Fibroblast of skin of scalp (primary cell): ENCODE results near the gene KRTAP3-3.
"Not testable (repeated sequence)": the region's sequence is repeated elsewhere in the genome, so short reads cannot be mapped to it uniquely, and the experiment has no call there.

Experiments used
- DNase-seq: peaks from one replicate; pipeline ENCODE4 v3.0.0-alpha.2; 2013

The KRTAP3-3 gene

DNA sequence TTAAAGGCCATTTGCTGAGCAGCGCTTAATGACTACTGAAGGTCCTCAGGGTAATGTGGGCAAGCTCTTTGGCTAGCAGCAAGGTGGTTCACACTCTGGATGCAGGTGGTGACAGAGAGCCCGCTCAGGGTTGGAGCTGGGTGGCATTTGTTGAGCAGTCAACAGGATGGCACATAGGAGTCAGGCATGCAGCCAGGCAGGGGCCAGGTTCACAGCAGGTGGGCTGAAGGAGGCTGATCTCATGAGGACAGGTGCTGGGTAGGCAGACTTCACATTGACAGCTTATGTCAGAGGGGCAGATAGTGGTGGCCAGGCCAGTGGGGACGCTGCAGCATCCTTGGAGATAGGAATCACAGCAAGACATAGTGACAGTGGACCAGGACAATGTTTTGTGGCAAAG is 10.4 kb upstream of the KRTAP3-3 start:
- DNase-seq: no peak

GRCh38 chr17:41003926-41004325 is 10.0 kb upstream of the KRTAP3-3 start:
- no peak for DNase-seq

- DNase-seq: peak; percentile 35
These were observed 8.8 kb upstream of the KRTAP3-3 start for GRCh38 chr17:41002814-41003213.

GRCh38 chr17:41001795-41002194 is 7.8 kb upstream of the KRTAP3-3 start:
- DNase-seq: no peak

- not testable (repeated sequence) for DNase-seq
These were observed 5.6 kb upstream of the KRTAP3-3 start, which contains the start of gene KRTAP3-2 for GRCh38 chr17:40999563-40999962. Gene KRTAP3-2 (minus strand): TSS chr17:40999906. CDS start chr17:40999853, 53 bp downstream.

DNA sequence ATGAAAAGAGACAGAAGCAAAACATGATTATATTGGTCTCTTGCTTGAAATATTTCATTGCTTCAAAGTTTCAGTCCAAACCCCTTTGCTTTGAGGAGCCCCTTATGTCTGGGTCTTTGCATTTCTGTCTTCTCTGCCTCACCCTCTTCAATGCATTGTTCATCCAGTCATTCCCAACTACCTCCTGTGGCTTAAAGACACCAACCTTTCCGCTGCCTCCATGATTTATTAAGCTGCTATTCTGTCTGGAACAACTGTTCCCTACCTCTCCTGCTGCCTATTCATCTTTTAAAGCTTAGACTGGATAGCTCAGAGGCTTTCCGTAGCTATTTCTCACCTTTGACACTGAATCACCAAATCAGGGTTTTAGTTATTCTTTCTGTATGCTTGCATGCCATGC is 3.4 kb upstream of the KRTAP3-3 start:
- DNase-seq: no peak

GRCh38 chr17:40996829-40997228 is 2.9 kb upstream of the KRTAP3-3 start:
- DNase-seq: no peak

DNA sequence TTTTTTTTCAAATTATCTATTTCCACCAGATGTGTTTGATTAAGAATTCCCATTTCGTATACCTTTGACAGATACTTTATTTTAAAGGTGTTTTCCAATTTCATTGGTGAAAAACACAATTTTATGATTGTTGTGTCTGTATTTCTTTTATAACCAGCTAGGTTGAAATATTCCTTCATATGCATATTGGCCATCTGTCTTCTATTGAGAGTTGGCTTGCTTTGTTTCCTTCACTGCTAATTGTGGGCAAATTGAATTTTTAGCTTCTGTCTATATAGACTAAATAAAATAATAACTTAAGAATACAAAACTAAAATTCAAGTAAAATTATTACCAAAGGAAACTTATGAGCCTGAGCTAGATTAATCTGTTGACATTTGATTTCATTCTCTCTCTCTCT is 1.2 kb upstream of the KRTAP3-3 start:
- DNase-seq: no peak

DNA sequence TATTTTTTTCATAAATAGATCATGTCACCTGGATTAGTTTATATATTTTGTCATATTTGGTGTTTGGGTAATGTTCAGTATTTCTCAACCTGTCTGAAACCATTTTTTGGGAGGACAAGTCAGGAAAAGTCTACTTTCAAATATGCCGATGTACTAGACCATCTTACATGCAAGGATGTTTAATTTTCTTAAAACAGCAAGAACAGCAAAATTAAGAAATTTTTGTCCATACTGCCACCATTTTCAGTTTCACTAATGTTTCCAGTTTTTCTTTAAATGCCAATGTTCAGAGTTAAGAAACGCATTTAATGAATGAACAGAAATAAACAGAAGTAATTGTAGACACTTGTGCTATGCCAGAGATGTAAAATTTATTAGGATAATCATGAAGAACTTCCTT is 880 bp downstream of the KRTAP3-3 start:
- DNase-seq: no peak

- DNase-seq: no peak
These were observed 1.3 kb downstream of the KRTAP3-3 start for GRCh38 chr17:40992666-40993065.

GRCh38 chr17:40986920-40987319 is 7.0 kb downstream of the KRTAP3-3 start:
- no peak for DNase-seq

GRCh38 chr17:40984226-40984625 is 9.7 kb downstream of the KRTAP3-3 start, which contains the start of gene KRT40:
Gene KRT40 (minus strand): TSS chr17:40984326. CDS start chr17:40984273, 53 bp downstream.
- DNase-seq: no peak

DNA sequence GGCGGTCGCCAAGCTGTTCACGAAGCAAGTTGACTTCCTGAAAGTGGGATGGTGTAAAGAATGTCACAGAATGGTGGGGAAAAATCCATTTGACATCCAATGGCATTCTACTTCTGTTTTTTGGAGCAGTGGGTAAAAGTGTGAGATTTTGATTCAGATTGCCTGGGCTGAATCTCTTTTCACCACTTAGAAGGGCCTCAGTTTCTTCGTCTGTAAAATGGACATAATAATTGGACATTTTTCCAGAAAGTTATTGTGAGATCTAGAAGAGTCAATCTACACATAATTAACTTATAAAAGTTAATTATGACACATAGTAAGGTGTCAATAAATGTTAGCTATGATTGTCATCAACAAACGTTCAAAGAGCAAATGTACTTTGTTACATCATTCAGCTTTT is 12.8 kb downstream of the KRTAP3-3 start:
- no peak for DNase-seq

DNA sequence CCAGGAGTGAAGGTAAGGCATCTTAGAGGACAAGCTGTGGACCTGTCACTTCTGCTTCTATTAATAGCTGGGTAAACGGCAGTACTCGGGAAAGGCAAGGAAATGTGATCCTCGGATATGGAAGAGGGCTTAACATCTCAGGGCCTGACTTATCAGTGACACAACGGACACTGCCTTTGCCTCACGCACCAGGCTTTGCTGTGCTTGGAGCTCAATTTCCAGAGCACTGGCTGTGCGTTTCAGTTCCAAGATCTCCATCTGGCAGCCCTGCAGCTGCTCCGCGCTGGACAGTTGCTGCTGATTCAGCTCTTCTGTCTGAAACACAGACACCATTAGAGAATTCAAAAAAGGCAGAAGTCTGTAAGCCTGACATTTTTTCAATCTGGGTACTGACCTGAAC is 13.4 kb downstream of the KRTAP3-3 start:
- peak; percentile 39 for DNase-seq

DNA sequence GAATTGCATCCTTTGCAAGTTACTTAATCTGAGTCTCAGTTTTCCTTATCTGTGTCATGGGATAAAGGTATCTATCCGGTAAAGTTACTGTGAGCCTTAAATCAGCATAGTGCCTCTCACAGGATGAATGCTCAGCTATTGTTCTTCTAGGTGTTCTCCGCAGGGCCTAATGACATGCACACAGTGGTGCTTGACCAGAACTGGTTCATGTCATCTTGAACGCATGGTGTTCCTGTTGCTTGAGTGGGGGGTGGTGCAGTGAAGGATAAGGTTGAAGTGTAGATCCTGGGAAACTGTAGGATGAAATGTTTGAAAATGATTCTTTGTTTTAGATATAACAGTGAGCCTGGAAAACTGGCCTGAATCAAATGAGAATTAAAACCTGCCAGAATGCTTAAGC is 13.8 kb downstream of the KRTAP3-3 start:
- no peak for DNase-seq

DNA sequence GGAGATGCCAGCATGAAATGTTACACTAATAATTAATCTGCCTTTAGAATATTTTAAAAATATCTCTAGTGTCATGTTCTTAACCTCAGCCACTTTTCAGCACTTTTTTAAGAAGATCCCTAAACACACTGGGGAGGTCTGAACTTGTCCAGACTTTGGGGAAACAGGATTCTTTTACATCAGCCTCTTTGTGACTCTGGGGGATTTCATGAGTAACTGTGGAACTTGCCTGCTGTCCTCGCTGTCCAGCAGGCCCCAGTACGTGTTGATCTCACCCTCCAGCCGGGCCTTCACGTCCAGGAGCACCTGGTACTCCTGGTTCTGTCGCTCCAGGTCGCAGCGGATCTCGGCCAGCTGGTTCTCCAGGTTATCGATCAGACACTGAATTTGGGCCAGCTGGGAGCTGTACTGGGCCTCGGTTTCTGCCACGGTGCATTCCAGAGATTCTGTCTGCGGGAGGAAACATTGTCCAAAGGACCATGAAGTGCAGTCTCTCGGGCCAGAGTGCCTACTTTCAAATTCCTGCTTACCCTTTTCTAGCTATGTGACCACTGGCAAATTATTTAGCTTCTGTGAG is 15.3 kb downstream of the KRTAP3-3 start:
- DNase-seq: peak; percentile 34

DNA sequence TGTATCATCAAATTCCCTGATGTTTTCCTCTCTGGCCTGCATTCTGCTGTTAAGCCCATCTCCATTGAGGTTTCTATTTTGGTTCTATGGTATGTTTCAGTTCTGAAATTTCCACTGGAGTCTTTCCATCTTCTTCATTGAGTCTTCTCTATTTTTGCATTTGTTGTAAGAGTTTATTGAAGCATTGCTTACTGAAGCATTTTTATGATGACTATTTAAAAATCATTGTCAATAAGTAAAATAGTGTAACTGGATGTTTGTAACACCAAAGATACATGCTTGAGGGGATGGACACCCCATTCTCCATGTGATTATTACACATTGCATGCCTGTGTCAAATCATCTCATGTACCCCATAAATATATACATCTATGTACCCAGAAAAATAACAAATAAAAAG is 18.4 kb downstream of the KRTAP3-3 start:
- DNase-seq: no peak

DNA sequence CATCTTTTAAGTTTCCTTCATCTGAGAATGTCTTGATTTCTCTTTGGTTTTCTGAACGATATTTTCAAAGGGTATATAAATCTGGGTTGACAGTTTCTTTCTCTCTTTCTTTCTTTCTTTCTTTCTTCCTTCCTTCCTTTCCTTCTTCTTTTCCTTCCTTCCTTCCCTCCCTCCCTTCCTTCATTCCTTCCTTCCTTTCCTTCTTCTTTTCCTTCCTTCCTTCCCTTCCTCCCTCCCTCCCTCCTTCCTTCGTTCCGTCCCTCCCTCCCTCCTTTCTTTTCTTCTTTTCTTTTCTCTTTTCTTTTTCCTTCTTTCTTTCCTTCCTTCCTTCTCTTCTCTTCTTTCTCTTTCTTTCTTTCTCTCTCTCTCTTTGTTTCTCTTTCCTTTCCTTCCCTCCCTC is 19.6 kb downstream of the KRTAP3-3 start:
- no peak for DNase-seq

GRCh38 chr17:40967582-40967981 is 26.4 kb downstream of the KRTAP3-3 start:
- no peak for DNase-seq

DNA sequence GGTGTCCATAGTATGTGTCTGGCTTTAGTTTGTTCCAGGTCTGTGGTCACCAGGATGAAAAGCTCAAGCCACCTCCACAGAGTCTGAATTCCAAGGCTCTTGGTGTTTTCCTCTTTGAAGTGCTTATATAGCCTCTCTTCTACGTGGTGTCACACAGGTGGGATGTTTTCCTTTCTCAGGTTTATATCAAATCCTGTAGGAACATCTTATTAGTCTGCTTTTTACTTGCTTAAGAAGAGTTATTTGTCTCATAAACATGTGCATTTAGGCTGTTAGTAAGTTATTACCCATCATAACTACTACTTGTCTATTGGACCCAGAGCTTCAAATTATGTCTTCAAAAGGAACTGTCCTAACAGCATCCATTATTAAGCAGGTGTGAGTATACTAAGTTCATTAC is 27.1 kb downstream of the KRTAP3-3 start, which contains the start of gene KRT39:
Gene KRT39, minus strand, starts transcription at position 101 of the 400 bp plus-strand sequence. Its CDS starts 92 bp downstream, at position 9.
- no peak for DNase-seq

GRCh38 chr17:40963838-40964237 is 30.1 kb downstream of the KRTAP3-3 start:
- peak; percentile 39 for DNase-seq

DNA sequence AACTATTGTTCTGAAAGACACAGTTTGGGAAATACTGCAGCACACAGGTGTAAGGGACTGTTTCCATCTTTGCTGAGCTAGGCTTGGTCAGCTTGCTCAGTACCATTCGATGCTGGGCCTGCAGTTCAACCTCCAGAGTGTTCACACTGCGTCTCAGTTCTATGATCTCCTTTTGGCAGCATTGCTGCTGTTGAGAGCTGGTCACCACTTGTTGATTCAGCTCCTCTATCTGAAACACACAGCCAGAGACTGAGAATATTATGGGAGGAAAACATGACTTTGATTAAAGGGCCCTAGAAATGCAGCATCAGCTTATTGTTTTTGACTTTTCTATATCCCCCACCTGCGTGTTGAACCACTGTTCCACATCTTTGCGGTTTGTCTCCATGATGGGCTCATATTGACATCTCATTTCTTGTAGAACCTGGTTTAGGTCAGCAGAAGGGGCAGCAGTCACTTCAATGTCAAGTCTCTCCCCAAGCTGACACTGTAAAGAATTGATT is 31.9 kb downstream of the KRTAP3-3 start:
- DNase-seq: no peak

DNA sequence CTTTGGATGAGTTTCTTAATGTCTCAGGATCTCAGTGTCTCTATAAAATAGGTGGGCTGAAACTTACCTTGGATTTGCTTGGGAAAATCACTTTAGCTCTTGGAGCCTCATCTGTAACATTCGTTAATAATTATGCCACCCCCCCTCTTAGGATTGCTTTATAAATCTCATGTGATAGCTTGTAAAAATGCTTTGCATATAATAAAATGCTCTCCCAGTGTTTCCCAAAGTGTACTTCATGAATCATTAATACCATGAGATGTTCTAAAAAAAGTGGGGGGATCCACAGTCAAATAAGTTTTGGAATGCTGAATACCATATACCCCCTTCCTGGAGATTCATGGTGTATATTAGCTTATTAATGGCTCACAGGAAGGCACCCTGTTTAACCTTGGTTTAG is 32.4 kb downstream of the KRTAP3-3 start:
- no peak for DNase-seq

GRCh38 chr17:40960144-40960543 is 33.8 kb downstream of the KRTAP3-3 start:
- no peak for DNase-seq
